ENCODE measurements around the gene PRMT2. TPM values are rescaled to one million over a fixed set of nuclear protein-coding genes. Genes with fewer than 3 reads are reported as not detected.

The PRMT2 gene
- total RNA-seq, 4 donors from 2014 or later = 15.5 to 33.5 (median 25.1) TPM

DNA sequence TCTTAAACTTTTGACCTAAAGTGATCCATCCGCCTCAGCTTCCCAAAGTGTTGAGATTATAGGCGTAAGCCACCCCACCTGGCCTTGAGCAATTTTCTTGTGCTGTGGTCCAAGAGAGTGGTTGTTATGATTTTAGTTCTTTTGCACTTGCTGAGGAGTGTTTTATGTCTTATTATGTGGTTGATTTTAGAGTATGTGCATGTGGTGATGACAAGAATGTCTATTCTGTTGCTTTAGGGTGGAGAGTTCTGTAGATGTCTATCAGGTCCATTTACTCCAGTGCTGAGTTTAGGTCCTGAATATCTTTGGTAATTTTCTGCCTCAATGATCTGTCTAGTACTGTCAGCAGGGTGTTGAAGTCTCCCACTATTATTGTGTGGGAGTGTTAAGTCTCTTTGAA lies 19.4 kb upstream of the PRMT2 start:
- Histone ChIP-seq H3K4me3 (no peak overlapping the region), H3K4me1 (no peaks in the 10 kb centered on the region), H3K9me3 (no peaks in the 10 kb centered on the region), H3K36me3 (no peaks in the 10 kb centered on the region), H3K27me3 (peaks cover 0 to 3% (median 2%) of the 10 kb centered on the region in 3 donors), H3K27ac (no peak overlapping the region)
- ATAC-seq (no peak), DNase-seq (no peak)
- TF ChIP-seq, protein P1, sequence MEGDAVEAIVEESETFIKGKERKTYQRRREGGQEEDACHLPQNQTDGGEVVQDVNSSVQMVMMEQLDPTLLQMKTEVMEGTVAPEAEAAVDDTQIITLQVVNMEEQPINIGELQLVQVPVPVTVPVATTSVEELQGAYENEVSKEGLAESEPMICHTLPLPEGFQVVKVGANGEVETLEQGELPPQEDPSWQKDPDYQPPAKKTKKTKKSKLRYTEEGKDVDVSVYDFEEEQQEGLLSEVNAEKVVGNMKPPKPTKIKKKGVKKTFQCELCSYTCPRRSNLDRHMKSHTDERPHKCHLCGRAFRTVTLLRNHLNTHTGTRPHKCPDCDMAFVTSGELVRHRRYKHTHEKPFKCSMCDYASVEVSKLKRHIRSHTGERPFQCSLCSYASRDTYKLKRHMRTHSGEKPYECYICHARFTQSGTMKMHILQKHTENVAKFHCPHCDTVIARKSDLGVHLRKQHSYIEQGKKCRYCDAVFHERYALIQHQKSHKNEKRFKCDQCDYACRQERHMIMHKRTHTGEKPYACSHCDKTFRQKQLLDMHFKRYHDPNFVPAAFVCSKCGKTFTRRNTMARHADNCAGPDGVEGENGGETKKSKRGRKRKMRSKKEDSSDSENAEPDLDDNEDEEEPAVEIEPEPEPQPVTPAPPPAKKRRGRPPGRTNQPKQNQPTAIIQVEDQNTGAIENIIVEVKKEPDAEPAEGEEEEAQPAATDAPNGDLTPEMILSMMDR (IDR thresholded peaks at IDR 0.05 in 4 of 5, conservative IDR thresholded peaks at IDR 0.05 in 1 of 5) = no peak
- no peak for TF ChIP-seq POLR2A (IDR thresholded peaks at IDR 0.05)
- in situ Hi-C loops (cut with MboI; ENCODE audit: low sequenced_read_pairs in 4 of 4) = no loop called here
- intact Hi-C loops (cut with DNase I; ENCODE audit: low total_unique reads) = no loop called here

DNA sequence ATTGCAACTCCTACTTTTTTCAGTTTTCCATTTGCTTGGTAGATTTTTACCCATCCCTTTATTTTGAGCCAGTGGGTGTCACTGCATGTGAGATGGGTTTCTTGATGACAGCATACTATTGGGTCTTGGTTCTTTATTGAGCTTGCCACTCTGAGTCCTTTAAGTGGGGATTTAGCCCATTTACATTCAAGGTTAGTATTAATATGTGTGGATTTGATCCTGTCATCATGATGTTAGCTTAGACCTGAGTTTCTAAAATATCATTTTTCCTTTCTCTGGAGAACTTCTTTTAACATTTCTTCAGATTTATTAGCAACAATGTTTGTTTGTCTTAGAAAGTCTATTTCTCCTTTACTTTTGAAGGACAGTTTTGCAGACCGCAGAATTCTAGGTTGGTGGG lies 18.8 kb upstream of the PRMT2 start:
- Histone ChIP-seq H3K9me3 (no peaks in the 10 kb centered on the region), H3K27me3 (peaks cover 0 to 3% (median 2%) of the 10 kb centered on the region in 3 donors), H3K27ac (no peak overlapping the region), H3K4me3 (no peak overlapping the region), H3K36me3 (no peaks in the 10 kb centered on the region), H3K4me1 (no peaks in the 10 kb centered on the region)
- TF ChIP-seq POLR2A (IDR thresholded peaks at IDR 0.05) = no peak
- TF ChIP-seq, protein P1 (IDR thresholded peaks at IDR 0.05 in 4 of 5, conservative IDR thresholded peaks at IDR 0.05 in 1 of 5) = no peak
- intact Hi-C loops (cut with DNase I; ENCODE audit: low total_unique reads) = no loop called here
- no peak for DNase-seq
- no peak for ATAC-seq
- in situ Hi-C loops (cut with MboI; ENCODE audit: low sequenced_read_pairs in 4 of 4) = no loop called here

DNA sequence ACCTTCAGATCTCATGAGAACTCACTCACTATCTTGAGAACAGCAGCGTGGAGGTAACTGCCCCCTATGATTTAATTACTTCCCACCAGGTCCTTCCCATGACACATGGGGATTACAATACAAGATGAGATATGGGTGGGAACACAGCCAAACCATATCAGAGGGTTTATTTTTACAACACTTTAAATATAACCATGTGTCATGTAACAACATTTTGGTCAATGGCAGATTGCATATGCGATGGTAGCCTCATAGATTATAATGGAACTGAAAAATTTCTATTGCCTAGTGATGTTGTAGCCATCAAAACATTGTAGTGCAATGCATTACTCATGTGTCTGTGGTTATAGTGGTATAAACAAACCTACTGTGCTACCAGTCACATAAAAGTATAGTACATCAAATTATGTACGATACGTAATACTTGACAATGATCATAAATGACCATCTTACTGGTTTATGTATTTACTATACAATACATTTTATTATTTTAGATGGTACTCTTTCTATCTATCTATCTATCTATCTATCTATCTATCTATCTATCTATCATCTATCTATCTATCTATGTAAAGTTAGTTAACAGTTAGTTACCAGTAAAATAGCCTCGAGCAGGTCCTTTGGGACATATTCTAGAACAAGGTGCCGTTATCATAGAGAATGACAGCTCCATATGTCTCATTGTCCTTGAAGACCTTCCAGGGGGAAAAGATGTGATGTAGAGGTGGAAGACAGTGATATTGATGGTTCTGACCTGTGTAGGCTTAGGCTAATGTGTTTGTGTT lies 18.0 kb upstream of the PRMT2 start:
- TF ChIP-seq, protein P1 (IDR thresholded peaks at IDR 0.05 in 4 of 5, conservative IDR thresholded peaks at IDR 0.05 in 1 of 5) = no peak
- TF ChIP-seq POLR2A (IDR thresholded peaks at IDR 0.05) = no peak
- H3K4me3 ChIP-seq = no peak overlapping the region
- in situ Hi-C loops (cut with MboI; ENCODE audit: low sequenced_read_pairs in 4 of 4) (no loop called here), intact Hi-C loops (cut with DNase I; ENCODE audit: low total_unique reads) (no loop called here)
- H3K36me3 ChIP-seq = no peaks in the 10 kb centered on the region
- no peaks in the 10 kb centered on the region for H3K4me1 ChIP-seq
- no peak overlapping the region for H3K27ac ChIP-seq
- H3K27me3 ChIP-seq = peaks cover 0 to 3% (median 2%) of the 10 kb centered on the region in 3 donors
- DNase-seq = no peak
- no peak for ATAC-seq
- no peaks in the 10 kb centered on the region for H3K9me3 ChIP-seq

DNA sequence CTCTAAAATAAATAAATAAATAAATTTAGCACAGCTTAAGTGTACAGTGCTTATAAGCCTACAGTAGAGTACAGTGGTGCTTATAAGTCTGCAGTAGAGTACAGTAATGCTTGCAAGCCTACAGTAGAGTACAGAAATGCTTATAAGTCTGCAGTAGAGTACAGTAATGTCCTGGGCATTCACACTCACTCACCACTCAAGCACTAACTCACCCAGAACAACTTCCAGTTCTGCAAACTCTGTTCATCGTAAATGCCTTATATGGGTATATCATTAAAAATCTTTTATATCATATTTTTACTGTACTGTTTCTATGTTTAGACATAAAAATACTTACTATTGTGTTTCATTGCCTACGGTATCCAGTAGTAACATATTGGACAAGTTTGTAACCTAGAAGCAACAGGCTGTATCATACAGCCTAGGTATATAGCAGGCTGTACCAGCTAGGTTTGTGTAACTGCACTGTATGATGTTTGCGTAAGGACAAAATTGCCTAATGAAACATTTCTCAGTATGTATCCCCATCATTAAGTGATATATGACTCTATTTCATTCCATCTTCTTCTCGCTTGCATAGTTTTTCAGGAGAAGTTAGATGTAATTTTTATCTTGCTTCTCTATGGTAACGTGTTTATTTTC lies 16.6 kb upstream of the PRMT2 start:
- TF ChIP-seq, protein P1 (IDR thresholded peaks at IDR 0.05 in 4 of 5, conservative IDR thresholded peaks at IDR 0.05 in 1 of 5) = no peak
- no peak for TF ChIP-seq POLR2A (IDR thresholded peaks at IDR 0.05)
- no peaks in the 10 kb centered on the region for H3K4me1 ChIP-seq
- no peak overlapping the region for H3K27ac ChIP-seq
- in situ Hi-C loops (cut with MboI; ENCODE audit: low sequenced_read_pairs in 4 of 4) (no loop called here), intact Hi-C loops (cut with DNase I; ENCODE audit: low total_unique reads) (no loop called here)
- no peak for DNase-seq
- H3K9me3 ChIP-seq = no peaks in the 10 kb centered on the region
- no peak for ATAC-seq
- H3K36me3 ChIP-seq = no peaks in the 10 kb centered on the region
- H3K4me3 ChIP-seq = no peak overlapping the region
- H3K27me3 ChIP-seq = peaks cover 0 to 3% (median 2%) of the 10 kb centered on the region in 3 donors
